Sigmoid colon (tissue), 4 donors: Measurements from ENCODE around the gene MYL12B.

Source experiments
- CTCF ChIP-seq, 4 experiments: fragments of 450-650 bp in 3 of 4; fragments of 200-600 bp in 1 of 4; IDR thresholded peaks; one replicate each; pipeline ENCODE4 v1.5.1; 2016 to 2019; ENCODE audit warnings: antibody characterized with exemption in 4 of 4, mild to moderate bottlenecking in 3 of 4, moderate library complexity in 2 of 4
- EP300 ChIP-seq, 4 donors: sonication (generic); formaldehyde crosslinking; IDR thresholded peaks; one replicate each; pipeline ENCODE4 v1.6.1; 2017; ENCODE audit warnings: antibody characterized with exemption in 4 of 4
- POLR2AphosphoS5 ChIP-seq, 4 donors: sonication (generic); formaldehyde crosslinking; IDR thresholded peaks; one replicate each; pipeline ENCODE4 v1.6.1; 2017; ENCODE audit warnings: antibody characterized with exemption in 4 of 4

GRCh38 chr18:3234457-3234856 lies 27.5 kb upstream of the MYL12B start:
- TF ChIP-seq CTCF (IDR thresholded peaks at IDR 0.05) (no peak), EP300 (IDR thresholded peaks at IDR 0.05) (no peak), POLR2AphosphoS5 (IDR thresholded peaks at IDR 0.05) (no peak)
